Measurements from ENCODE around the gene FABP6.

- no peak for TF ChIP-seq EZH2 (IDR thresholded peaks at IDR 0.05)
- TF ChIP-seq CTCF (IDR thresholded peaks at IDR 0.05) = no peak
- TF ChIP-seq EZH2phosphoT487 (IDR thresholded peaks at IDR 0.05) = no peak
These were observed 2.3 kb upstream of the FABP6 start for GRCh38 chr5:160227012-160227411.
